ENCODE data around the gene COMT.
A peak's percentile ranks its signal among the peaks of the same experiment; 100 is the strongest.

The COMT gene

GRCh38 chr22:19984851-19985811, 43.6 kb downstream of the COMT start:
- no peak for DNase-seq

DNA sequence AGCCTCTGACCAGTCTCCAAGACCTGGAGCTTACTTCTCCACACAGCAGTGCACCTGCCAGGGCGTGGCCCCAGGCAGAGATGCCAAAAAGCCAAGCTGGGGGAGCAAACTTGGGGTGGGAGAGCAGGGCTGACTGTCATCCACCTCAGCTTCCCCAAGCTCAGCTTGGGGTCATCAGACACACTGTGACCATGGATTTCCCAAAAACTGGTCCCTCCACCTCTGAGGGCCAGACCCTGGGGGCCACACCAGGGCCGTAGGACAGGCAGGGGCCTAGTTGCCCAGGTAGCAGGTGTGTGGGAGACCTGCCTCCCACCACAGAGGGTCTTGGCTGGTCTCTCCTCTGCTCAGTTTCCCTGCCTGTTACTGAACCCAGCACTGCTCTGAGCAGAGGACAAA, 44.4 kb downstream of the COMT start:
- no peak for DNase-seq

GRCh38 chr22:19986410-19987341, 45.1 kb downstream of the COMT start:
- DNase-seq = peak; percentile 59

DNA sequence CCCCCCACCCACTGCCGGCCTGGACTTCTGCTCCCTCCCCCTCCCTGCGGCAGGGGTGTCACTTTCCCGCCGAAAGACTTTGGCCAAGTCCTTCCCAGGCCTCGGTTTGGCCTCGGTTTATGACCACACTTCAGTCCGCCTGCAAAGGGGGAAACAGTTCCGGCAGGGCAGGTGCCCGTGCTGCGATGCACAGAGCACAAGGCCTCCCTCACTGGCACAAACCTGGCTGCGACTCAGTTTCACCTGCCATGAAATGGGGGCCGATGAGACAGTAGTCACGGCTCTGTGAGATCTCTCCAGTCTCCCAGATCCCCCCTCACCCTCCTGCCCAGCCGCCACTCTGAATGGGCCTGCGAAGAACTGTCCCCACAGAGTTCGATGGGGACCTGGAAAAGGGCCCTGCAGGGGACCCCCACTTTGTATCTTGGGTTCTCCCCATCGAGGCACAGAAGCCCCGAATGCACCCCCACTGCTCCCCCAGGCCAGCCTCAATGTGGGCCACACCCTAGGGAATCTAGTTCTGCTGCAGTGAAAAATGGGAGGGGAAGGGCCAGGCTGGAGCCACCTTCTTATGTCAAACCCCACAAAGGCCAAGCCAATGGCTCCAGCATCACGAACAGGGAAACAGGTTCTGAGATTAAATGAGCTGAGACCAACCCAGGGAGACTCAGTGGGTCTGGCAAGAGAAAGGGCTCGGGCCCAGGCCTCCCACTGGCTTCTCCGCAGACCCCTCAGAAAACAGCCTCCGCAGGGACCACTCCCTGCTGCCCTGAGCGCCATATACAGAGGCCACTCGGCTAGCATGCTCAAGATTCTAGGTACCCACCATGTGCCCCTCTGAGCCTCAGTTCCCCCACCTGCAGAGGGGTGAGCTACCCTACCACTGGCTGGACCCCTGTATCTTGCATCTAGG, 46.1 kb downstream of the COMT start:
- DNase-seq = no peak

DNA sequence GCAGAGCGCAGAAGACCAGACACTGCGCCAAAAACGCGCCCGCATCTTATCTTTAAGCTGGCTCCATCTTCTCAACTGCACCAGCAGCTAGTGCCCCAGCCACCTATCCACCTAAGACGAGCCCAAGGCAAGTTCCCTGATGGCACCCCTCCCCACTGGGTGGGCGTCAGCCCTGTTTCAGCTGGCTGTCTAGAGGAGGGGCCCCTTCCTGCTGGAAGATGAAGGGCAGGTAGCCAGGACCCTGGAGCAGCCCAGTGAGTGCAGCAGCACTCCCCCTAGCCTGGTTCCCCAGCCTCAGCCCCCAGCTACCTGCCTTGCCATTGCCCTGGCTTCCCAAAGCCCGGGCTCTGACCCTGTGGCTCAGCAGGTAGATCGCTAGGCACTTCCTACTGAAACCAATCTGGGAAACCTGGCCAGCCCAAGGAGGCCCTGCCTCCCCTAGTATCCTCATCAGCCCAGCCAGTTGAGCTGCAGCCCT, 46.8 kb downstream of the COMT start:
- DNase-seq = no peak

DNA sequence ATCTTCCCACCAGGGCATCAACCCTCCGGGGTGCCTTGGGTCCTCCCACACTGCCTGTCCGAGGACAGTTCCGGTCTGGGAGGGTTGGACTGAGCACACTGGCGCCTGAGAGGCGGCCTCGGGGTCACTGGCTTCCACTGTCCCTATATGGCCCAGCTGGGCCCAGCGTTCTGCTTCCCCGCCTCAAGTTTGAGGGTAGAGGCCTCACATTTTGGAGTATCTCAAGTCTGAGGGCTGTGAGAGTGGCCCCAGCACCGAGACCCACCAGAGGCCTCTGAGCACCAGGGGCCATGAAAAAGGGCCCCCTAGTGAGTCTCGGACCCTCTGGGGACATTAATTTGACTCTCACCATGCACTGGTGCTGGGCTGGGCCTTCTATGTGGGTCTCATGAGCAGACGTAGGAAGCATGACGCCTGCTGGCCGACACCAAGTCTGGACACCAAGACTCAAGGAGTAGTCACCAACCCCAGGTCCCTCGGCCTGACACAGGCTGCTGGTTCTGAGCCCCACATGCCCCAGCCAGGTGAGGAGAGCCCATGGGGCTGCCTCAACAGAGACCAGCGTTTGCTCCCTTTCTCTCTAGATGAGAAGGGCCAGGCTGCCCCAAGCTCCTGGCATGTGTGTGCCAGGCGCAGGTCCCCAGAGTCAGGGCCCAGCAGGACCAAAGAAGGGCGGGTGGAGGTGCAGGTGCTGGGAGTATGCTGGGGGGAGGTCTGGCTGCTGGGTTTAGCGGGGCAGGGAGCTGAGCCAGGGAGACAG, 47.6 kb downstream of the COMT start:
- no peak for DNase-seq

- no peak for DNase-seq
Observed at GRCh38 chr22:19989725-19990067, 48.1 kb downstream of the COMT start.

GRCh38 chr22:19990188-19990587, 48.6 kb downstream of the COMT start:
- no peak for DNase-seq

GRCh38 chr22:19990609-19991394, 49.2 kb downstream of the COMT start:
- DNase-seq = no peak

DNA sequence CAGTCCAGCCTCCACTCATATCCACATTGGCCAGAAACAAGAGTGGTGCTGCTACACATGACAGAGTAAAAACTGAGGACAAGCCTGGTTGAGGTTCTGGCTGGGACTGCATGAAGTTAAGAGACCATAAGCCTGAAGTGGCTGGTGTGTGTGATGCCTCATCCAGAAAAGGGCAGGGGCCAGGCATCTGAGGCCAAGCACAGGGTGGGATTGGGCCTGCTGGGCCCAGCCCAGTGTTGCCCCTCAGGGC, 49.7 kb downstream of the COMT start:
- no peak for DNase-seq

DNA sequence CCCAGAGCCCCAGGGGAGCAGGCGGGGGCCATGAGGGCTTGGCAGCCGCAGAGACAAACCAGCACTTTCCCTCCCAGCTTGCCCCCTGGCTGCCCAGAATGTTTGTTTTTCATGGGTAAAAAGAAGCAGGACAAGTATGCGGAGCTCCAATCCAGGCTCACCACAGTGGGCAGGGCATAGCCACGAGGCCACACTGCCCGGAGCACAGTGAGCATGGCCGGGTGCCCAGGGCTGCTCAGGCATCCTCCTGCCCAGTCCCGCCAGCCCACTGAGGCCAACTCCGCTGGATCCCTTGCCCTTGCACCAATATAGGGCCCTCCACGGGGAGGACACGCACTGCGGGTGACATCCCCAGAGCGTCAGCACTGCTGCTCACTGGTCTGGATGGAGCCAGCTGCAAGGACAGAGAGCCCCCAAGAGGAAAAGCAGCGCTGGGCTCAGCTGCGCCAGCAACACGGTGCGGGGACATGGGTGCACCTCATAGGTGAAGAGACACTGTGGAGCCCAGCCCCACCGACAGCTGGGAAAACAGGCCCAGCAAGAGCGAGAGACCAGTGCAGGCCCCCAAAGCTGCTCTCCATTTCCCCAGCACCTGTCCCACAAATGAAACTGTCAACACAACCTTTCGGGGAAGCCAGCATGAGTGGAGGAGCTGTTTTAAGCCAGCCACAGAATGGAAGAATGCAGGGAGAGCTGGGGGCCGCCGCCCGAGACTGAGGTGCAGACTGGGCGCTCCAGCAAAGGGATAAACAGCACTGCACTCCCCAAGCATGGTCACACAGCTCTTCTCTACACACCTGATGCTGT, 50.3 kb downstream of the COMT start:
- no peak for DNase-seq

DNA sequence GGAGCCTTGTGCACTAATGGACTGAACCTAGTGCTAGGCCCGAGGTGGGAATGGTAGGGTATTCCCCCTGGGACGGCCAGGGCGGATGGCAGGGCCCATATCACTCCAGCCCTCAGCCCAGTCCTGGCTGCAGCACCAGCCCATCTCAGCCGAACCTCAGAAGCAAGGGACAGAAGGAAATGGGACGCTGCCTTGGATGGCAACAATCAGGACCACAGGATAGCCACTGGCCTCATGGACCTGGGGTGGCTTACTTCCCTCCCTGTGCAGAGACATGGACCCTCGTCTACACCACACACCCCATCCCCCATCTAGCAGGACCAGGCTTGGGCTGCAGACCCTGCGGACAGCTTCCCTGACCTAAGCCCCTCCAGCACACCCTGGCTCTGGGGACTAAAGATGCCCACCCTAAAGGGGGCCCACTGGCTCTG, 50.9 kb downstream of the COMT start:
- DNase-seq = no peak

GRCh38 chr22:19992921-19993355, 51.4 kb downstream of the COMT start:
- no peak for DNase-seq

GRCh38 chr22:19993926-19994325, 52.4 kb downstream of the COMT start:
- no peak for DNase-seq

DNA sequence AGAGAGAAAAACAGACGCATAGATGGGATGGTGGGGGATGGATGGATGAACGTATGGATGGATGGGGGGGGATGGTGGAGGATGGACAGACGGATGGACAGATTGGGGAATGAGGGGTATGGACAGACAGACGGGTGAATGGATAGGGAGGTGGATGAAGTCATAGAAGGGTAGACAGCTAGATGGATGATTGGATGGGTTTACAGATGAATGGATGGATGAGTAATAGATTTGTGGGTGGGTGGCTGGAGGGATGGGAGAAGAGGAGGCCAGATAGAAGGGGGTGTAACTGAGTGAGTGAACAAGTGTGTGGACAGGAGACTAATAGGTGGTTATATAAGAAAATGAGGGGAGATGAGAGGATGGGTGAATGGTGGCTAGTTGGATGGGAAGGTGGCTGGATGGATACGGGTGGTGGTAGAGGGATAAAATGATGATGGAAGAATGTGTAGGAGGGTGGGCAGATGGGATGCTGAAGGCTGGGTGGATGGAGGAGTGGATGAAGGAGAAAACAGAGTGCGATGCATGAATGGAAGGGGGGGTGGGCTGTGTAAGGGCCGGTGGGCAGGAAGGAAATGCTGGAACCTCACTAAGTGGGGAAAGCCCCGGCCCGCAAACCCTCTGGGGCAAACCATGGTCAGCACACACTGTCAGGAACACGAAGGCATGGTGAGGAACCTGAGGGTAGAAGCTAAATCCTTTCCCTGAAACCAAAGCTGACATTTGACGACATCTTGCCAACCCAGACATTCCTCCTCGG, 53.5 kb downstream of the COMT start:
- no peak for DNase-seq

DNA sequence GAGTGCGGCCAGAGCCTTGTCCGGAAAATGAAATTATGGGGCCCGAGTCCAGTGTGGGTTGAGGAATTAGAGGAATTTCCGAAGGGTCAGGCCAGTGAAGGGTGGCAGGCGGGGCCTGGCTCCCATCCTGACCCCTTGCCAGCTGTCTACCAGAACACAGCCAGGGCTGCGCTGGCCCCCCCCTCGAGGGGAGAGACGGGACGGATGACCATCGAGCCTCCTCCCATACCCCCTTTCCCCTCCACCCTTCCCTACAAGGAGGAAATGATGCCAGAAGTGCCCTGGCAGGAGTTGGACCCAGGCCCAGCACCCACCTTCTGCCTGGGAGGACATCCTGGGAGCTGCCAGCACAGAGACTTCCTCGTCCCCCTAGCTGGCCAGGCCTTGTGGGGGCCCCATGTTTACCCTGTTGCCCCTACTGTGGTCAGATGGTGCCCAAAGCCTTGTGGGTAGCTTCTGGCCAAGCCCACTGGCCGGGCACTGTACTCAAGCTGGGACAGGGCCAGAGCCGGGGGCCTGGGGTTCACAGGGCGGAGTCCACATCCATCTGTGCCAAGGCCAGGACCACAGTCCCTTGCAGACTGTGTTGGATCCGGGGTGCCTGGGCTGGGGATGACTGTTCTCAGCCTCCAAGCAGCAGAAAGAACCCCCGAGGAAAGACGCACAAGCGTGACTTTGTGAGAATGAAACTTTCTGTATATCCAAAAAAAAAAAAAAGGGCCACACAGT, 54.2 kb downstream of the COMT start:
- no peak for DNase-seq

- no peak for DNase-seq
Observed at GRCh38 chr22:19996694-19997384, 55.3 kb downstream of the COMT start.

All from CD4-positive, alpha-beta T cell treated with Interleukin-21 for 1 hour (primary cell).